Hematopoietic multipotent progenitor cell treated with erythropoietin and hydrocortisone succinate and interleukin-3 and kit ligand, for 8 days (in vitro differentiated cells): ENCODE measurements around the gene DENND1A.

Source experiments
- DNase-seq: peaks from one replicate; pipeline ENCODE4 v3.0.0-alpha.2; 2015

Gene DENND1A

DNA sequence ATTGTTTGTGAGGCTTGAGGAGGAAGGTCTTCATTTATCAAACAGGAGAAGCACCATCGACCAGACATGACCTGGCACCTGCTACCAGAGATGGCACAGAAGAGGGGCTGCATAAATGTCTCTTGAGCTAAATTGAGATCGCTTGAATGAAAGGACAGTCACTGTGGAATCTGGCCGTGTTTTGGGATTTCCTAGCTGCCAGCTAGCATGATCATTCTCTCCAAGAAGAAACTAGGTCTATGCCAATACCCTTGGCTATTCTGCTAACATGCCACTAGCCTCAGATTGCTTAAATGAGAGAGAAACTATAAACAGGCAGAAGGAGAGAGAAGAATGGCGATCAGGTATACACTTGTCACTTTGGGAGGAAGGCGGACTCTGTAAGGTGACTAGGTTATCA is 324.6 kb downstream of the DENND1A start:
- no peak for DNase-seq

DNA sequence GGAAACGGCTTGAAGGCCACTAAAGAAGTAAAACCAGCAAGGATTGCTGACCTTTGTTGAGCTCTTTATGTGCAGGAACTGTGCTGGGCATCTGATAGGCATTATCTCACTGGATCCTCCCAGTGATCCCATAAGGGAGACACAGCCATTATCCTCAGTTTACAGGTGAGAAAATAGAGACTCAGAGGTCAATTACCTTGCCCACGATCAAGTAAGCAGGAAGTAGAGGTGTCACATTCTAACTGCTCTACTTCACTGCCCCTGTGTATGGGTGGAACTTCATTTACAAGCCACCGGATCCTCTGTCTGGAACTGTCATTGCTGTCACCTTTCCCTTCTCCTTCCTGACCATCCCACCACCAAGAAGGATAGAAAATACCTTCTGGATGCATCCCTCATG is 325.1 kb downstream of the DENND1A start:
- no peak for DNase-seq

GRCh38 chr9:123601828-123602227 is 328.1 kb downstream of the DENND1A start:
- no peak for DNase-seq

DNA sequence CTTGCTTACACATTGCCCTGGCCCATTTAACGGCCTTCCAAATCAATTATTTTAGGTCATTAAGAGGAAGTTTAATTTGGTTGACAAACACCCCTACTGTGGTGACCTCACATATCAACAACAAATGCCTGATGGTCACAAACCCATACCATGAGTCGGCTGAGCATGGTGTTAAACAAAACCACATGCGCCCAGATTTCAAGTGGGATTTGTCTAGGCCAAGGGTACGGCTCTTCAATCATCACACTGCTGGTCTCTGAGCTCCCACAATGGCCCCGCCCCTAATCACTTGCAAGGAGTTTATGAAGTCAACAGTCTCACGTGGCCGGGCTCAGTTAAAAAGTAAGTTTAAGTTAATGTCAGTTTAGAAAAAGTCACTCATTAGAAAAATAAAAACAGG is 330.1 kb downstream of the DENND1A start:
- DNase-seq: no peak

GRCh38 chr9:123597876-123598556 is 331.9 kb downstream of the DENND1A start:
- DNase-seq: no peak

GRCh38 chr9:123597048-123597447 is 332.9 kb downstream of the DENND1A start:
- DNase-seq: no peak

DNA sequence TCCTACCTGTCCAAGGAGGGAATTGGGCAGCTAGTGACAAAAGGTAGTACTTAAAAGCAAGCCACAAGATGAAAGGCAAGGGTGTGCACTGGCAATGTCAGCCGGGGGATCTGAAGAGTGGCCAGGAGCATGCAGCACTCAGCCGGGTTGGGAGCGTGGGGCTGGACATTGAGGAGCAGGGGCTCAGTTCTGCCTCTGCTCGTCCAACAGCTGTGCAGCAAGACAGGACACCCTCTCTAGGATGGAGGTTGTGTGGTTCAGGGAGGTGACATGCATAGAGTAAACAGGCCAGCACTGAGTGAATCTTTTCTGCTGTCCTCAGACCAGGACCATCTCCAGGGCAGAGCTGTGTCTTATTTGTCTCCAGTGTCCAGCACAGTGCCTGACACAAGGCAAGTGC is 338.6 kb downstream of the DENND1A start:
- no peak for DNase-seq

DNA sequence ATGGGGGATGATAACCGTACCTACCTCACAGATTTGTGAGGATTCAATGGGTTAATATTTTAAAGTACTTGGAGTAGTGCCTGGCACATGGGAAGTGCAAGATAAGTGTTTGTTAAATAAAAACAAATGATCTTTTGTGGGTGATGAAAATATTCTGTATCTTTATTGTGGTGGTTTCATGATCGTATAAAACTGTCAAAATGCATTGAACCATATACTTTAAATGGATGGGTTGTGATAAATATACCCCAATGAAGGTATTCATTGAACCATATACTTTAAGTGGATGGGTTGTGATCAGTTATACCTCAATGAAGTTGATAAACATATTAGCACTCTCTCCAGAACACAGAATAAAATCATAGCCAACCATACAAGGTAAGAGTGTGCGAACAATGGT is 339.4 kb downstream of the DENND1A start:
- DNase-seq: no peak

- no peak for DNase-seq
Measured at GRCh38 chr9:123589361-123590239, 340.3 kb downstream of the DENND1A start.

DNA sequence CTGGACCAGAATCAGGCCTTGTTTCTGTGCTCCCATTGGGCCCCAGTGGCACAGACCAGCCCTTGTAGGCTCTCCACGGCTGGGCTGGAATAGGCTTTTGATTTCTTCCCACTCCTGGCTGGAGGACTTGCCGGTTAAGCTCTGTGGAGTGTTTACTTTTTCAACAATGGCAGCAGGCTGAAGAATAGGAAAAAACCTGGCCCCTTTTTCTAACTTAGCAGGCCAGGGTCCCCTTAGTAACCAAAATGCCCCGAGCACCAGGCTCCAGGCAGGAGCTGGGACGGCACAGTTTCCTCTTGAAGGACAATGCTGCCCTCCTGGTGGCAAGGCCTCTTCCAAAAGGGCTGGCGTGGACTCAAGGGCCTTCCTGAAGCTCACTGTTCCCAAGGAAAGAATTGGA is 343.7 kb downstream of the DENND1A start:
- no peak for DNase-seq

- no peak for DNase-seq
Measured at GRCh38 chr9:123584202-123585176, 345.4 kb downstream of the DENND1A start.

DNA sequence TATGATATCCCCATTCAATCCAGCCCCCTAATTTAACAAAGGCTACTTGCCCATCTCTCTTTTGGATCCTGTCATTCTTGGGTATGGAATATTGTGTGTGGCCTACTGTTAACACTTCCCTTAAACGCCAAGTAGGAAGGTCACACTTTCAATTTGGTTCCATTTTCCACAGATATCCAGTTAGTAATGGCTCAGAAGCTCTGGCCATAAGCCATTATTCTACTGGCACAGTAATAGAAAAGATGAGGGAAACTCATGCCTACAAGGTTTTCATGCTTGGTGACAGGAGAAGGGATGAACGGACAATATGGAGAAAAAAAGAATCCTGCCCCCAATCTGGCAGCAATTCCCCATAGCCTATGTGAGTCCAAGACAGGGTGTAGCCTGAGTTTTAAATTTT is 346.3 kb downstream of the DENND1A start:
- no peak for DNase-seq

DNA sequence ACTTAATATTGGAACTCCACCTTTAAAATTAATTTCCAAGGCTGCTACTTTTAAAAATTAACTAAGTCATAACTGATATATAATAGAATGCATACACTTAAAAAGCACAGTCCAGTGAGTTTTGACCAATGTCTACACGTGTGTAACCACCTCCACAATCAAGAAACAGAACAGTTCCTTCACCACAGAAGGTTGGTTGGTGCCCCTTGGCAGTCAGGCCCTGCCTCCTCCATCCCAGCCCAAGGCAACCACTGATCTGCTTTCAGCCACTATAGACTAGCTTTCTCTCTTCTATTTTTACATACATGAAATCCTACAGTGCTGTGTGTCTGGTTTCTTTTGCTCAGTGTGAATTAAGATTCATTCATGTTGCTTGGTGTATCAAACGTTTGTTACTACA is 358.7 kb downstream of the DENND1A start:
- no peak for DNase-seq

DNA sequence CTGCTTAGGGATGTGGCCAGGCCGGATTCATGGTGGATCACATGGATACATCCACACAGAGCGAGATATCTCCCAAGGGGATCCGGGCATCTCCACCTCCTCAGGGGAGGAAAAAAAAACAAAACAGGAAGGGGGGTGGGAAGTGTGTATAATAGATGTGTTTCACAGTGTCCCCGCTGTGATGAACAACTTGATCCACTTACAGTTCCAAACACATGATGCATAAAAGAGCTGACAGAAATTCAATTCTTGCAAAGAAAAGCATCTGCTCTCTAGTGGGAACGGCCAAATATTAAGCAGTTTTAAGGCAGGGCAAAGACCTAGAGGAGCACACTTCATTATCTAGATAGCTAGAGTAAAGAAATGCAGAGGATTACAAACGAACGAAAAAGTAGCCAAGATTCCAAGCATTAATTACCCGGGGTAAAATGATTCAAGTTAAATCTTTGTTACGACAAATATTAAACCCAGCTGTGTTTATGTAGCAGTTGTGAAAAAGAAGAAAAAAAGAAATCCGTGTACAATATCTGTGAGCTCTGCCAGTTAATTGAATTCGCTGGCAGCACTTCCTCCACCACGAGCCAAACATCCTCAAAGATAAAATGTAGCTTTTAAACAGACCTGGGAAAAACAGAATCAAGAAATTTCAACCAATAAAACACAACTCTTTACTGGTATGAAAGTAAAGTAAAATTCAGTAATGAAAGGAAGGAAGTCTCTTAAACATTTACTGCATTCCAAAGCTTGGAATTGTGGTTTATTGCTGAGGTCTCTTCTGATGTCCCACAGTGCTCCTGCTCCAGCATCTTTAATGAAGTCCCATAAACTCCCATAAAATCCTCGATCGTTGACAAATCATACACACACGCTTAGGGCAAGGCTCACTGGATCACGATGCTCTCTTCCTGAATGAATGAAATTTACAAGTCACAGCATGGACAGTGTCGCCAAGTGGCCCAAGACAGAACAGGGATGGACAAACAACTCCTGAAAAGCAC is 360.9 kb downstream of the DENND1A start:
- no peak for DNase-seq

GRCh38 chr9:123567013-123567412 is 362.9 kb downstream of the DENND1A start:
- no peak for DNase-seq

GRCh38 chr9:123564652-123565051 is 365.3 kb downstream of the DENND1A start:
- no peak for DNase-seq

DNA sequence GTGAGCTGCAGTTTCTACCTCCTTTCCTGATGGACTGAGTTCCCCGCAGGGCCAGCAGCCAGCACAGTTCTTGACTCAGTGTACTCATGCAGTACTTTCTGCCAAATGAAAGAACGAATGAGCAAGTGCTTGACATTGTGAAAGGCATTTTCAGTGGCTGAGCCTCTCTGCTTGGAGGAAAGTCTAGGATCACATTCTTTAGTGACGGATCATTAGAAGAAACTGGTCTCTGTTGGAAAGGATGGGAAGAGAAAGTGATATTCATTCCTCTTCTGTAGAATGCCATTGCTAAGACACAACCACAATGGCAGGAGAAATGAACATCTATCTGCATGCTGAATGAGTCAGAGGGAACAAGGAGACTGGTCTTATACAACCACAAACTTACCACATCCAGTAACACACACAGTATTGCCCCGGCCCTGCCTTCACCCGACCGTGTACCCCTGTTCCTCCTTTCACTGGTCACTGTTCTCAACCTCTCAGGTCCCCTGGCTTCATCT is 367.0 kb downstream of the DENND1A start:
- no peak for DNase-seq

DNA sequence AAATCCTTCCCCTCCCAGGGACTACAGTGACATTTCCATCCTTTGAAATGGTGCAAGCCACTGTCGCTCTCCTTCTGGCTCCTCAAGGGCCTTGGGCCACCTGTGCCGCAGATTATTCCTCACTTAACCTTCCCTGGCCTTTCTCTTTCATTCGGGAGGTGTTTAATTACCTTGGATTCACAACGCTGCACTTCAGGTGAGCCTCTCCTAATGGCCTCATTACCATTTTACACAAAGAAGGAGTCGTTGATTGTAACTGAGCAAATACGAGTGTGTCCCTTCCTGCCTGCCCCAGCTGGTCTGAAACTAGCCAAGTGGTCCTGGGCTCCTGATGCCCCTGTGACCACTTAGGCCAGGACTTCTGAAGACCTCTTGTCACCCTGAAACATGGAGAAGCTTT is 368.9 kb downstream of the DENND1A start:
- no peak for DNase-seq

GRCh38 chr9:123556464-123557435 is 373.2 kb downstream of the DENND1A start:
- DNase-seq: no peak

DNA sequence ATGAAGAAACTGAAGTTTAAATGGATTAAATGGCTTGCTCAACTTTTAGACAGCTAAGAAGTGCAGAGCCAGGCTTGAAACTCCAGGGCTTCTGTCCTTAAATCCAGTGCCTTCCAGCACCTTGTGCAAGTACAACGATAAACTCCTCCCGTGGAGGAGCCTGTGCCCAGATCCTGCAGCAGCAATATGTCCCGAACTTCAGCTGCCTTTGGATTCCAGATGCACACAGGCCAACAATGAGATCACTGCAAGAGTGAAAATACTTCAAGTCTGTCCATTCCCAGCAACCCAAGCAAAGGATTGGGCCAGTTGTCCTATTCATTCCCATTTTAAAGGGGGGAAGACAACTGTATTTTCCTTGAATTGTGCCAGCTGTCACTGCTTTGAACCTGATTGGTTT is 374.3 kb downstream of the DENND1A start:
- DNase-seq: no peak
